ENCODE results near the gene CMIP. TPM values are rescaled to one million over a fixed set of nuclear protein-coding genes. Genes with fewer than 3 reads are reported as not detected.

Gene CMIP
- total RNA-seq, 4 donors from 2014 or later, result 17.1 to 60.5 (median 39.7) TPM

- intact Hi-C loops (cut with DNase I), result no loop called here
- H3K36me3 ChIP-seq, result no peaks in the 10 kb centered on the region
- no peaks in the 10 kb centered on the region for H3K27me3 ChIP-seq
- 62 to 86% methylated on average over 1 to 2 of the region's 11 CpGs for WGBS, 2 donors
- TF ChIP-seq POLR2A (IDR thresholded peaks at IDR 0.05), result no peak
- TF ChIP-seq, protein P1, sequence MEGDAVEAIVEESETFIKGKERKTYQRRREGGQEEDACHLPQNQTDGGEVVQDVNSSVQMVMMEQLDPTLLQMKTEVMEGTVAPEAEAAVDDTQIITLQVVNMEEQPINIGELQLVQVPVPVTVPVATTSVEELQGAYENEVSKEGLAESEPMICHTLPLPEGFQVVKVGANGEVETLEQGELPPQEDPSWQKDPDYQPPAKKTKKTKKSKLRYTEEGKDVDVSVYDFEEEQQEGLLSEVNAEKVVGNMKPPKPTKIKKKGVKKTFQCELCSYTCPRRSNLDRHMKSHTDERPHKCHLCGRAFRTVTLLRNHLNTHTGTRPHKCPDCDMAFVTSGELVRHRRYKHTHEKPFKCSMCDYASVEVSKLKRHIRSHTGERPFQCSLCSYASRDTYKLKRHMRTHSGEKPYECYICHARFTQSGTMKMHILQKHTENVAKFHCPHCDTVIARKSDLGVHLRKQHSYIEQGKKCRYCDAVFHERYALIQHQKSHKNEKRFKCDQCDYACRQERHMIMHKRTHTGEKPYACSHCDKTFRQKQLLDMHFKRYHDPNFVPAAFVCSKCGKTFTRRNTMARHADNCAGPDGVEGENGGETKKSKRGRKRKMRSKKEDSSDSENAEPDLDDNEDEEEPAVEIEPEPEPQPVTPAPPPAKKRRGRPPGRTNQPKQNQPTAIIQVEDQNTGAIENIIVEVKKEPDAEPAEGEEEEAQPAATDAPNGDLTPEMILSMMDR (IDR thresholded peaks at IDR 0.05), result no peak
- peaks cover 0 to 4% (median 0%) of the 10 kb centered on the region in 3 donors for H3K4me1 ChIP-seq
- no peak for DNase-seq
- no peaks in the 10 kb centered on the region for H3K9me3 ChIP-seq
- H3K27ac ChIP-seq, result no peak overlapping the region
- no peak overlapping the region for H3K4me3 ChIP-seq
These were observed 28.9 kb upstream of the CMIP start for GRCh38 chr16:81415751-81416150.

DNA sequence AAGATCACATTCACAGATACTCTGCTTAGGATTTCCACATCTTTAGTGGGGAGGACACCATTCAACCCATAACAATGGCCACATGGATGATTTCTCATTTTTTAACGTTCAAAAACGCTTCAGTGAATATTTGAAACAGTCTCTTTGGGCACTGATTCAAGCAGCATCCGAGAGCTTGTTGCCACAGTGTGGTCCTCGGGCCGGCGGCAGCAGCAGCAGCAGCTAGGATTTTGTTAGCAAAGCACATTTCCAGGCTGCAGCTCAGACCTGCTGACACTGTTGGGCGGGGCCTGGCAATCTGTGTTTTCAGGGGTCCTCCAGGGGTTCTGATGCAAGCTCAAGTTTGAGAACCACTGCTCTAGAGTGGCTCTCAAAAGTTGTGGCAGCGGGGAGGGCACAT lies 27.9 kb upstream of the CMIP start:
- Histone ChIP-seq H3K9me3 (no peaks in the 10 kb centered on the region), H3K27me3 (no peaks in the 10 kb centered on the region), H3K27ac (no peak overlapping the region), H3K4me1 (no peaks in the 10 kb centered on the region), H3K36me3 (no peaks in the 10 kb centered on the region), H3K4me3 (no peak overlapping the region)
- TF ChIP-seq, protein P1 (IDR thresholded peaks at IDR 0.05), result no peak
- DNase-seq, result no peak
- intact Hi-C loops (cut with DNase I), result no loop called here
- 76 to 83% methylated on average over 6 to 8 of the region's 8 CpGs for WGBS, 2 donors

DNA sequence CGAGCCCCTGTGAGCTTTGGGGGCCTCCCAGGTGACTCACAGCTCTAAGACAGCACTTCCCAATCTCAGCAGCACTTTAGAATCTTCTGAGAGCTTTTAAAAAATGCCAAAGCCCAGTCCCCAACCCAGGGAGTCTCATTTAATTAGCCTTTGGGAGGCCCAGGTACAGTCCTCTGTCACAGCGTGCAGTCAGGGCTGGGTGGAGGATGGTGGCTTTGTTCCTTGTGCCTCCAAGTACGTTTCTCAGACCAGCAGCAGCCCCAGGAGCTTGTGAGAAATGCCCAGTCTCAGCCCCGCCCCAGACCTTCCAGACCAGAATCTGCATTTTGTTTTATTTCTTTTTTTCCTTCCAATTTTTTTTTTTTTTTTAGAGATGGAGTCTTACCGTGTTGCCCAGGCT lies 27.4 kb upstream of the CMIP start:
- no peaks in the 10 kb centered on the region for H3K9me3 ChIP-seq
- H3K4me3 ChIP-seq, result no peak overlapping the region
- DNase-seq, result no peak
- no peaks in the 10 kb centered on the region for H3K27me3 ChIP-seq
- intact Hi-C loops (cut with DNase I), result no loop called here
- H3K4me1 ChIP-seq, result no peaks in the 10 kb centered on the region
- no peaks in the 10 kb centered on the region for H3K36me3 ChIP-seq
- TF ChIP-seq, protein P1 (IDR thresholded peaks at IDR 0.05), result no peak
- TF ChIP-seq POLR2A (IDR thresholded peaks at IDR 0.05), result no peak
- no peak overlapping the region for H3K27ac ChIP-seq
- WGBS, 2 donors, result 76 to 90% methylated on average over 5 of the region's 5 CpGs

GRCh38 chr16:81419806-81420205 lies 24.8 kb upstream of the CMIP start:
- intact Hi-C loops (cut with DNase I), result no loop called here
- no peak for TF ChIP-seq POLR2A (IDR thresholded peaks at IDR 0.05)
- TF ChIP-seq, protein P1 (IDR thresholded peaks at IDR 0.05), result no peak
- DNase-seq, result no peak
- Histone ChIP-seq H3K27me3 (no peaks in the 10 kb centered on the region), H3K27ac (no peak overlapping the region), H3K4me3 (no peak overlapping the region), H3K9me3 (no peaks in the 10 kb centered on the region), H3K36me3 (no peaks in the 10 kb centered on the region), H3K4me1 (no peaks in the 10 kb centered on the region)
- 89 to 93% methylated on average over 9 of the region's 9 CpGs for WGBS, 2 donors

DNA sequence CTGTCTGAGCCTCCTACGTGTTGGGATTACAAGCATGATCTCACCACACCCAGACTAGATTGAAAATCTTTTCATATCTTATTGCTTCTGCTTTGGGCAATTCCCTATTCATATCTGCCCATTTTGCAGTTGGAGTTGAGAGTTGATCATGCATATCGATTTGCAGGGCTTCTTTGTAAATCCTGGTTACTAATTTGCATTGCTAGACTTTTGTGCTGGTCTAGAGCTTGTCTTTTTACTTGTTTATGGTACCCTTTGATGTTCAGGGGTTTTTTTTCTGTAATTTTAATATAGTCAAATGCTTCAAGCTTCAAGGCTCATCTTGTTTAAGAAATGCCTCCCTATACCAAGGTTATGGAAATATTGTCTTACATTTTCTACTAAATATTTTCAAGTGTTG lies 23.5 kb upstream of the CMIP start:
- no peak for DNase-seq
- H3K9me3 ChIP-seq, result no peaks in the 10 kb centered on the region
- H3K4me1 ChIP-seq, result no peaks in the 10 kb centered on the region
- WGBS, 2 donors, result 67 to 84% methylated on average over 2 of the region's 2 CpGs
- H3K36me3 ChIP-seq, result no peaks in the 10 kb centered on the region
- intact Hi-C loops (cut with DNase I), result no loop called here
- no peak overlapping the region for H3K4me3 ChIP-seq
- H3K27ac ChIP-seq, result no peak overlapping the region
- no peaks in the 10 kb centered on the region for H3K27me3 ChIP-seq
- TF ChIP-seq, protein P1 (IDR thresholded peaks at IDR 0.05), result no peak

Data from esophagus squamous epithelium (tissue), 5 donors.